Raji (cell line): ENCODE measurements around the gene CRIP3.

Source experiments
- POLR2A ChIP-seq: IDR thresholded peaks from 2 replicates; pipeline ENCODE4 v1.6.1; 2011; ENCODE audit warnings: low read depth, low read length, control low read depth; ENCODE audit not compliant: insufficient read depth

CRIP3 gene

GRCh38 chr6:43274127-43274915 lies 34.3 kb downstream of the CRIP3 start:
- TF ChIP-seq POLR2A = no peak

GRCh38 chr6:43273707-43274106 lies 34.9 kb downstream of the CRIP3 start:
- TF ChIP-seq POLR2A = no peak

DNA sequence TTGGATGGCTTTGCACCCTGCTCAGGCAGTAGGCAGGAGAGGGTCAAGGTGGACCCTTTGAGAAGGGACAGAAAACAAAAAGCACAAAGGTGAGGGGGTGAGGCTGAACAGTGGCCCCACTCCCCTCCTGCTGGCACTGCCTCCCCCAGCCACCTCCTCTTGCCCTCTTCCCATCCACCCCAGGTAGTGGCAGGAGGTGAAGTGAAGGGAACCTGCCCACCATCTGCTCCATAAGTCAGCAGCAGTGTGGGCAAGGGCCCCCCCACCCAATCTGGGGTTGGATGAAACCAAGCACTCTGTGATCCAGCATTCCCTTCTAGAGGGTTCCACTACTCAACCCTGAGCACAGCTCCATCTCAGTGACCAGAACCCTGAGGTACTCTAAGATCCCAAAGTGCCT lies 36.7 kb downstream of the CRIP3 start:
- no peak for TF ChIP-seq POLR2A

DNA sequence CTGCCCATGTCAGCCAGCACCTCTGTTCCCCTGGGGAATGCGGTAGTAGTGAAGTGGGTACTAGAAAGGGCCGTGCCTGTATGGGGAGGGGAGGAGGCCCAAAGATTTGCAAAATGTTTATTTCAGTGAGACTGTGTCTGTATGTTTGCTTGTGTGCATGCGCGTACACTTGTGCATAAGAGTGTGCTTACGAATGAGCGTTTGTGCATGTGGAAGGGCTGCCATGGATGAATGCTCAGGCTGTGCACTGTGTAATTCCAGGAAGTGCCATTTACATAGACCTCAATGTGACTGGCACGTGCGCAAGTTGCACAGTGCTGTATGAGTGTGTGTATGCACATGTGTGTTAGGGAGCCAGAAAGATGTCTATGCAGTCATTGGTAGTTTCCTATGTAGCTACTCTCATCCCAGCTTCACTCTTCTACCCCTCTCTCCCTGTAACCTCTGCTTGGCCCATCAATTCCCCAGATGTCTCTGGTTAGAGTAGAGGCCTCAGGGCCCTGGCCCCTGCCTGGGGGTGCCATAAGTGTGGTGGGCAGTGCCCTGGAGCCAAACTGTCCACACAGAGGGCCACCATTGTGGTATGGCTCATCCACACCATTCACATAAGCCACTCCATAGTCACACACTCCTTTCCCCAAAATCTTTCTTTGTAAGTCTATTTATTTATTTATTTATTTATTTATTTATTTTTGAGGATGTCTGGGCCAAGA lies 37.4 kb downstream of the CRIP3 start:
- TF ChIP-seq POLR2A = no peak

DNA sequence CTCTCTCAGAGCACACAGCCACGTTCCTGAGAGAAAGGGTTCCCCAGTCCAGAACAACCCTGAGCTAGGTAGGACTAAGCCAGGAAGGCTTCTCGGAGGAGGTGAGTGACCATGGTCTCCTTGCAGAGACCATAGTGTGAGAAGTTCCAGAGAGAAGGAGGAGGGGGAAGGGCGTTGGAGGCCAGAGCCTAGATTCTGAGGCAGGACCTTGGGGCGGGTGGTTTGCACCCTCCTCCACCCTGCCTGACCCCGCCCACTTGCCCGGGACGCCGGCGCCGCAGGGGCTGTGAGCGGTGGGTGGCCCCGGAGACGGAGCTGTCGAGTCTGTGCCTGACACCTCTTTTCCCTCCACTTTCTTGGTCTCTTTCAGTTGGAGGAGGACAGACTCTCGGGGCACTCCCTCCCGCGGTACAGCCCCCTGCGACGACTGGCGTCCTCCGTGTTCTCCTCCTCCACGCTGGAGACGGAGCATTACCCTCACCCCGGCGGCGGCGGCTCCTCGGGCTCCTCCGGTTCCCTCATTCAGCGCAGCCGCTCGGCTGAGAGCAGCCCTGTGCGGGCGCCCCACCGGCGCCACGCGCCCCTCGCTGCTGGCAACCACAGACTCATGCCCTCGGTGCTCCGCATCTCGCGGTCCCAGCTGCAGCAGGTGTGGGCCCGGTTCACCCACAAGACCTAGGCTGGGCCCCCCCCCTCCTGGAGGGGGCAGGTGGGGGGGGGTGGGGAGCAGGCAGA lies 39.2 kb downstream of the CRIP3 start:
- TF ChIP-seq POLR2A = no peak

GRCh38 chr6:43268782-43269272 lies 39.8 kb downstream of the CRIP3 start:
- no peak for TF ChIP-seq POLR2A

GRCh38 chr6:43268355-43268700 lies 40.3 kb downstream of the CRIP3 start:
- TF ChIP-seq POLR2A = no peak

- no peak for TF ChIP-seq POLR2A
These were observed 40.8 kb downstream of the CRIP3 start for GRCh38 chr6:43267619-43268354.

- TF ChIP-seq POLR2A = no peak
These were observed 43.1 kb downstream of the CRIP3 start for GRCh38 chr6:43265564-43265963.

GRCh38 chr6:43264599-43265145 lies 44.0 kb downstream of the CRIP3 start:
- no peak for TF ChIP-seq POLR2A

DNA sequence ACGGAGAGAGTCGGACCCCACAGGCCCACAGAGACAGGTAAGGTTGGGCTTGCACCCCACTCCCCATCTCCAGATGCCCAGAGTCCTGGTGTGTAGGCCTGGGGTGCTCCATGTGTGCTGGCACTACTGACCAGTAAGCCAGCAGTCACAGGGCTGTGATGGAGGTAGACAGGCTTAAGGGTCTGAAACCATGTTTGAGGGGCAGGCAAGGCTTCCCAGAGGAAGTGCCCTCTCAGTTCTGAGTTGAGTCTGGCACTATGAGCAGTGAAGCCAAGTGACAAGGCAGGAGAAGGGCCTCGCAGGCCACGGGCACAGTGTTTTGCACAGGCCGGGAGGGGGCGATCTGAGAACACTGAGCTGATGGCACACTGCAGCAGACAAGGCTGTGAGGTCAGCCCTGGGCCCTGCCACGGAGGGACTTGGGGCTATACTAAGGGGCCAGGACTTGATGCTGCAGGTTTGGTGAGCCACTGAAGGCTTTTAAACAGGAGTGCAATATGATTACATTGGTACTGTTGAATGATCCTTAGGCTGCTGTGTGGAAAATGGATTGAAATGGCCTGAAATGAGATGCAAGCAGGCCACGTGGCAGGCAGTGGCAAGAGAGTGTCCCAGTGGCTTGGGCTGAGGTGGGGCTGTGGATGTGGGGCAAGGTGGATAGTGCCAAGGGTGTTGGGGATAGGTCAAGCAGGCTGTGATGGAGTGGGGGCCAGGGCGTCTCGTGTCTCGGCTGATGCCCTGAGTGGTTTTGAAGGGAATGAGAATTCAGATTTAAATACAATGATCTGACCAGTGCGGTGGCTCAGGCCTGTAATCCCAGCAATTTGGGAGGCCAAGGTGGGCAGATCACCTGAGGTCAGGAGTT lies 45.1 kb downstream of the CRIP3 start:
- no peak for TF ChIP-seq POLR2A

GRCh38 chr6:43262780-43263313 lies 45.8 kb downstream of the CRIP3 start:
- no peak for TF ChIP-seq POLR2A

GRCh38 chr6:43262000-43262779 lies 46.4 kb downstream of the CRIP3 start:
- no peak for TF ChIP-seq POLR2A
